Parathyroid adenoma (tissue), 2 donors: ENCODE measurements around the gene TMEM221.

ENCODE experiments used
- H2AFZ ChIP-seq: fragments of 300-600 bp; sonication (generic); one replicate; pipeline ENCODE4 v1.7.0; 2017; ENCODE audit warnings: antibody characterized with exemption, mild to moderate bottlenecking
- H3K27ac ChIP-seq: fragments of 300-600 bp; sonication (generic); one replicate; pipeline ENCODE4 v1.7.0; 2017
- H3K27me3 ChIP-seq: fragments of 300-600 bp; sonication (generic); one replicate; pipeline ENCODE4 v1.7.0; 2017; ENCODE audit warnings: low read length; ENCODE audit not compliant: control insufficient read depth, insufficient read depth
- H3K36me3 ChIP-seq: fragments of 300-600 bp; sonication (generic); one replicate; pipeline ENCODE4 v1.7.0; 2017; ENCODE audit warnings: low read length; ENCODE audit not compliant: control insufficient read depth, insufficient read depth
- H3K4me1 ChIP-seq: fragments of 300-600 bp; sonication (generic); one replicate; pipeline ENCODE4 v1.7.0; 2017; ENCODE audit warnings: control low read depth
- H3K4me2 ChIP-seq: fragments of 300-600 bp; sonication (generic); one replicate; pipeline ENCODE4 v1.7.0; 2017; ENCODE audit warnings: low read length
- H3K4me3 ChIP-seq: fragments of 300-600 bp; sonication (generic); one replicate; pipeline ENCODE4 v1.7.0; 2017; ENCODE audit warnings: low read depth, low read length
- H3K79me2 ChIP-seq: fragments of 300-600 bp; sonication (generic); one replicate; pipeline ENCODE4 v1.7.0; 2017; ENCODE audit warnings: control low read depth
- H3K9ac ChIP-seq: fragments of 300-600 bp; sonication (generic); one replicate; pipeline ENCODE4 v1.7.0; 2017; ENCODE audit warnings: mild to moderate bottlenecking
- H3K9me3 ChIP-seq: fragments of 300-600 bp; sonication (generic); one replicate; pipeline ENCODE4 v1.7.0; 2017; ENCODE audit warnings: low read length; ENCODE audit not compliant: control insufficient read depth
- CTCF ChIP-seq: fragments of 300-600 bp; sonication (generic); IDR thresholded peaks from one replicate; pipeline ENCODE4 v1.7.0; 2017; ENCODE audit warnings: antibody characterized with exemption, mild to moderate bottlenecking
- donor health status: primary hyperparathyroidism.

TMEM221 gene

GRCh38 chr19:17424743-17425365, 23.6 kb downstream of the TMEM221 start:
- Histone ChIP-seq H3K4me1 (peaks cover 6% of the 10 kb centered on the region), H3K79me2 (no peaks in the 10 kb centered on the region)

GRCh38 chr19:17423429-17424208, 24.8 kb downstream of the TMEM221 start:
- no peaks in the 10 kb centered on the region for H3K36me3 ChIP-seq
- H3K9ac ChIP-seq = no peak overlapping the region
- H3K9me3 ChIP-seq = no peaks in the 10 kb centered on the region
- H3K4me2 ChIP-seq = no peak overlapping the region
- no peaks in the 10 kb centered on the region for H3K27me3 ChIP-seq
- no peak overlapping the region for H2AFZ ChIP-seq
- H3K4me1 ChIP-seq = peaks cover 2% of the 10 kb centered on the region
- no peak overlapping the region for H3K4me3 ChIP-seq
- H3K27ac ChIP-seq = no peak overlapping the region
- TF ChIP-seq CTCF = no peak
- H3K79me2 ChIP-seq = no peaks in the 10 kb centered on the region

More at GRCh38 chr19:17424743-17425365, 23.6 kb downstream of the TMEM221 start:
- no peaks in the 10 kb centered on the region for H3K36me3 ChIP-seq
- no peaks in the 10 kb centered on the region for H3K9me3 ChIP-seq
- peak; percentile 33 for TF ChIP-seq CTCF
- no peak overlapping the region for H3K4me3 ChIP-seq
- no peaks in the 10 kb centered on the region for H3K27me3 ChIP-seq
- no peak overlapping the region for H3K4me2 ChIP-seq
- H3K27ac ChIP-seq = no peak overlapping the region
- no peak overlapping the region for H2AFZ ChIP-seq
- H3K9ac ChIP-seq = no peak overlapping the region

GRCh38 chr19:17421942-17422341, 26.5 kb downstream of the TMEM221 start:
- H3K9me3 ChIP-seq = no peaks in the 10 kb centered on the region
- no peak overlapping the region for H3K4me2 ChIP-seq
- no peak overlapping the region for H3K9ac ChIP-seq
- H3K36me3 ChIP-seq = no peaks in the 10 kb centered on the region
- H3K27me3 ChIP-seq = no peaks in the 10 kb centered on the region
- no peak for TF ChIP-seq CTCF
- no peak overlapping the region for H3K27ac ChIP-seq
- no peak overlapping the region for H3K4me3 ChIP-seq
- no peak overlapping the region for H2AFZ ChIP-seq
- H3K79me2 ChIP-seq = no peaks in the 10 kb centered on the region
- peaks cover 2% of the 10 kb centered on the region for H3K4me1 ChIP-seq

- no peak overlapping the region for H3K27ac ChIP-seq
- H3K4me2 ChIP-seq = peak overlapping the region; percentile 77
- no peak overlapping the region for H3K9ac ChIP-seq
- peak overlapping the region; percentile 84 for H2AFZ ChIP-seq
- no peaks in the 10 kb centered on the region for H3K27me3 ChIP-seq
- H3K9me3 ChIP-seq = no peaks in the 10 kb centered on the region
- no peaks in the 10 kb centered on the region for H3K36me3 ChIP-seq
- peak overlapping the region; percentile 95 for H3K4me3 ChIP-seq
- no peaks in the 10 kb centered on the region for H3K79me2 ChIP-seq
- peaks cover 2% of the 10 kb centered on the region for H3K4me1 ChIP-seq
- TF ChIP-seq CTCF = no peak
Observed at GRCh38 chr19:17420475-17420924, 28.0 kb downstream of the TMEM221 start.
